GM12864 (cell line): ENCODE measurements around the gene IL12RB2.
"Not testable (repeated sequence)": the region's sequence is repeated elsewhere in the genome, so short reads cannot be mapped to it uniquely, and the experiment has no call there.

Experiments used
- DNase-seq: peaks from one replicate; pipeline ENCODE4 v3.0.0-alpha.2; 2011; ENCODE audit warnings: low read depth
- H3K4me3 ChIP-seq: 2 replicates; pipeline ENCODE4 v1.5.1; 2011; ENCODE audit warnings: mild to moderate bottlenecking, low read depth, low read length, control low read depth
- CTCF ChIP-seq: IDR thresholded peaks from 2 replicates; pipeline ENCODE4 v1.5.1; 2011; ENCODE audit warnings: low read depth, mild to moderate bottlenecking, moderate library complexity, low read length, control low read depth, inconsistent platforms; ENCODE audit errors: missing control alignments

IL12RB2 gene

GRCh38 chr1:67399199-67399993 is 91.7 kb downstream of the IL12RB2 start:
- no peak overlapping the region for H3K4me3 ChIP-seq
- no peak for TF ChIP-seq CTCF
- no peak for DNase-seq

- DNase-seq, result not testable (repeated sequence)
Observed at GRCh38 chr1:67400029-67400786, 92.5 kb downstream of the IL12RB2 start.

GRCh38 chr1:67401443-67401842 is 93.8 kb downstream of the IL12RB2 start:
- no peak for DNase-seq
- TF ChIP-seq CTCF, result no peak
- H3K4me3 ChIP-seq, result no peak overlapping the region

More at GRCh38 chr1:67400029-67400786, 92.5 kb downstream of the IL12RB2 start:
- not testable (repeated sequence) for H3K4me3 ChIP-seq

GRCh38 chr1:67404212-67404620 is 96.5 kb downstream of the IL12RB2 start:
- no peak for TF ChIP-seq CTCF
- H3K4me3 ChIP-seq, result no peak overlapping the region
- DNase-seq, result no peak

GRCh38 chr1:67405473-67406245 is 98.0 kb downstream of the IL12RB2 start:
- TF ChIP-seq CTCF, result no peak
- no peak for DNase-seq
- no peak overlapping the region for H3K4me3 ChIP-seq

- no peak for TF ChIP-seq CTCF
- DNase-seq, result no peak
- no peak overlapping the region for H3K4me3 ChIP-seq
Observed at GRCh38 chr1:67407498-67407897, 99.8 kb downstream of the IL12RB2 start.

- H3K4me3 ChIP-seq, result no peak overlapping the region
- no peak for DNase-seq
- TF ChIP-seq CTCF, result no peak
Observed at GRCh38 chr1:67408148-67408547, 100.5 kb downstream of the IL12RB2 start.

GRCh38 chr1:67413101-67413500 is 105.4 kb downstream of the IL12RB2 start:
- DNase-seq, H3K4me3 ChIP-seq: not testable (repeated sequence)
